ENCODE measurements around the gene MRLN.
"Not testable (repeated sequence)": the region's sequence is repeated elsewhere in the genome, so short reads cannot be mapped to it uniquely, and the experiment has no call there.

MRLN gene

DNA sequence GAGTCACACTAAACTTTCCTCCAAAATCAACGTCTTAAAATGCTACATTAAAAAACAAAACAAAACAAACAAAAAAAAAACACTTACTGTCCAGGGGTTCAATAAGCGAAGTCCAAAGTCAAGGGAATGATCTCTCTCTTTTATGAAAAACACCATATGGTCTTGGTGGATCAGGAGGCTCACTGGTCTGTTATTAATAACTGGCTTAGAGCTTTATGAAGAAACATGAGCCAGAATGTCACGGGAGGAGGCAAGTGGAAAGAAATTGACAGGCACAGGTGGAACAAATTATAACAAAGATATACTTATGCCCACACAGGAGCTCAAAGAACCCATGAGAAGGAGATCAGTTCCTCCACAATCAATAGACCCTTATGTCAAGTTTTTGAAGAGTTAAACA, at the start of gene MRLN:
Gene MRLN, minus strand, starts transcription at position 189 of the 400 bp plus-strand sequence.
- no peak for DNase-seq (ENCODE audit: low read depth)

GRCh38 chr10:59801171-59801570, 47.9 kb upstream of the MRLN start:
- no peak for DNase-seq (ENCODE audit: low read depth)

- no peak for DNase-seq (ENCODE audit: low read depth)
Measured at GRCh38 chr10:59799421-59799820, 46.2 kb upstream of the MRLN start.

- no peak for DNase-seq (ENCODE audit: low read depth)
Measured at GRCh38 chr10:59793919-59794318, 40.7 kb upstream of the MRLN start.

DNA sequence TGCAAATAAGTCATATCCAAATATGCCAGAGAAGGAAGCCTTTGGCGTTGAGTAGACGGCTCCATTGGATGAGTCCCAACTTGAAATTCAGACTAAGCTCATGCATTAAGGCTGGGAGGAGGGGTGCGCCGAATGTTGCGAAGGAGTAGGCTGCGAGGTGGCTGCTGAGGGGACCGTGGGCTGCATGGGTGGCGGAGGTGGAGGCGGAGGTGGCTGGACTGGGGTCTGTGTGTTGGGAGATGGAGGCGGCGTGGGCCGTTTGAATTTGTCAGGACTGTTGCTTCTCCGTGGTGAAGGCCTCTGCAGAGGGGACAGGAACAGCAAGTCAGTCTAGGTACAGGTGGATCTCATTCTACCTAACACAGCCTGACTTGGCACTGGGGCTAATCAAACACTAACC, 39.6 kb upstream of the MRLN start:
- DNase-seq (ENCODE audit: low read depth) = no peak

DNA sequence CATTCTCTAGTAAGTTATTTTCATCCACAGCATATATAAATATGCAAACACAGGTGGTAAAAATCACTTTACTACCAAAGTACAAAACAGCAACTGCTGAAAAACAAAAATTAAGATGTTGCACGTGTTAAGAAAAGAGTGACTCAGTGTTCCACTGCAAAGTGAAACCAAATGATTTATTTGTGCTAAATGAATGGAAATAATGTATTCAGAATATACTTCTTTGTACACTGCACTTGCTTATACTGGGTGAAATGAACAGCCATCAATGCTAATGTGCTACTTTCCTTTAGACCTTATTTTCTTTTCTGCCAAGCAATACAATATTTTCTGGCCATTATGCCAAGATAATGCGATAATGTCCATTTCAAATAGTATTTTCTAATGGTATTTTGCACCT, 38.3 kb upstream of the MRLN start:
- DNase-seq (ENCODE audit: low read depth) = no peak

DNA sequence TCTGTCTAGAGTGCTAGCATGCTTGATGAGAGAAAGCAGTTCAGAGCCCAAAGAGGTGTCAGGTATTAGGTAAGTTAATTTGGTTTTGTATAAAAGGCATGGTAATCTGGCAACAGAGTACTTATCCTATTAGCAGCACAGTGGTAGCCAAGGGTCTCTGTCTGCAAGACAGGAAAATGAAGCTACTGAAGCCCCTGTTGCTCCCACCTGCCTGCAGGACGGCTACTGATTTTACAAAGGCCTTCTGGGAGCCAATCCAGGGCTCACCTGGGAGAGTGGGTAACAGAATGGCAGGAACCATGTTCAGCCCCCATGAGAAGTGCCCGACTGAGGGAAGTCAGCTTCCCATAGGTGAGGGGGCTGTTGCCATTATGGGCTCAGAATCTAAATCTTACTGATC, 36.8 kb upstream of the MRLN start:
- DNase-seq (ENCODE audit: low read depth) = not testable (repeated sequence)

GRCh38 chr10:59788914-59789313, 35.7 kb upstream of the MRLN start:
- not testable (repeated sequence) for DNase-seq (ENCODE audit: low read depth)

DNA sequence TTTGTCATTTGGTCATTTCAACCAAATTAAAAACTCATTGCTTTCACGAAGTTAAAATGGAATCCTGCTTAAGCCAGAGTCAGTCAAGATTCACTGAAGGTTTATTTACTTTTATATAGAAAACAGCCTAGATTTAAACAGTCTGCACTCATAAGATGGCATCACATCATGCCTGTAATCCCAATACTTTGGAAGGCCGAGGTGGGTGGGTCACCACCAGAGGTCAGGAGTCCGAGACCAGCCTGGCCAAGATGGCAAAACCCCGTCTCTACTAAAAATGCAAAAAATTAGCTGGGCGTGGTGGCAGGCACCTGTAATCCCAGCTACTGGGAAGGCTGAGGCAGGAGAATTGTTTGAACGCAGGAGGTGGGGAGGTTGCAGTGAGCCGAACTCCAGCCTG, 33.8 kb upstream of the MRLN start:
- DNase-seq (ENCODE audit: low read depth) = not testable (repeated sequence)

DNA sequence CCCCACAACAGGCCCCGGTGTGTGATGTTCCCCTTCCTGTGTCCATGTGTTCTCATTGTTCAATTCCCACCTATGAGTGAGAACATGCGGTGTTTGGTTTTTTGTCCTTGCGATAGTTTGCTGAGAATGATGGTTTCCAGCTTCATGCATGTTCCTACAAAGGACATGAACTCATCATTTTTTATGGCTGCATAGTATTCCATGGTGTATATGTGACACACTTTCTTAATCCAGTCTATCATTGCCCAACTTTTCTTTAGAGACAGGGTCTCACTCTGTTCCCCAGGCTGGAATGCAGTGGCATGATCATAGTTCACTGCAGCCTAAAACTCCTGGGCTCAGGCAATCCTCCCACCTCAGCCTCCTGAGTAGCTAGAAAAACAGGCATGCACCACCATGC, 32.2 kb upstream of the MRLN start:
- not testable (repeated sequence) for DNase-seq (ENCODE audit: low read depth)

DNA sequence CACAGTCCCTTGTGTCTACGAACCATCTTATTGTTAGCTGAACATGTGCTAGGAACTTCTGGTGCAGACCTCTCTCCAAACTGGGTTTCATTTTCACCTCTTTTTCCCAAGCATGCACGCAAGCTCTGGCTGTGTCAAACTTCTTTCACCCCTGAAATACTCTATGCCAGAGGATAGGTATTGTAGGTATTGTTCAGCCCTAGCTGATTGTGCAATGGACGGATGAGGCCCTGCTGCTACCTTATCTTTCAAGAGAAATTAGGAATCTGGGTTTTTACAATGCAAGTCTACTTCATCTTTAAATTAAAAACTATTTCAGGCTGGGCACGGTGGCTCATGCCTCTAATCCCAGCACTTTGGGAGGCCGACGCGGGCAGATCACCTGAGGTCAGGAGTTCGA, 28.3 kb upstream of the MRLN start:
- DNase-seq (ENCODE audit: low read depth) = no peak

- DNase-seq (ENCODE audit: low read depth) = no peak
Measured at GRCh38 chr10:59779756-59780533, 26.7 kb upstream of the MRLN start.

GRCh38 chr10:59774451-59774850, 21.2 kb upstream of the MRLN start:
- no peak for DNase-seq (ENCODE audit: low read depth)

DNA sequence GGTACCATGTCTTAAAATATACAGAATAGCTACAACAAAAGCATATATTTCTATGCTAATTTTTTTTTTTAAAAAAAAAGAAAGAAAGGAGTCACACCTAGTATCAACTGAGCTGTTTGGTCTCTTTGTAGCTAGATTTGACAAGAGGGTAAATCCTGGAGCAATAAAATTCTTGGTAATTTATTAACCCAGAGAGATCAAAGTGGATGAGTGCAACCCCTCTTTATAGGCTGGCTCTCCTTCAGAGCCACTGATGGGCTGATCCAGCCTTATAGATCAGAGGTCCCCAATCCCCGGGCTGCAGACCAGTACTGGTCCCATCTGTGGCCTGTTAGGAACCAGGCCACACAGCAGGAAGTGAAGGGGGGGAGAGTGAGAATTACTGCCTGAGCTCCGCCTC, 19.8 kb upstream of the MRLN start:
- DNase-seq (ENCODE audit: low read depth) = no peak

DNA sequence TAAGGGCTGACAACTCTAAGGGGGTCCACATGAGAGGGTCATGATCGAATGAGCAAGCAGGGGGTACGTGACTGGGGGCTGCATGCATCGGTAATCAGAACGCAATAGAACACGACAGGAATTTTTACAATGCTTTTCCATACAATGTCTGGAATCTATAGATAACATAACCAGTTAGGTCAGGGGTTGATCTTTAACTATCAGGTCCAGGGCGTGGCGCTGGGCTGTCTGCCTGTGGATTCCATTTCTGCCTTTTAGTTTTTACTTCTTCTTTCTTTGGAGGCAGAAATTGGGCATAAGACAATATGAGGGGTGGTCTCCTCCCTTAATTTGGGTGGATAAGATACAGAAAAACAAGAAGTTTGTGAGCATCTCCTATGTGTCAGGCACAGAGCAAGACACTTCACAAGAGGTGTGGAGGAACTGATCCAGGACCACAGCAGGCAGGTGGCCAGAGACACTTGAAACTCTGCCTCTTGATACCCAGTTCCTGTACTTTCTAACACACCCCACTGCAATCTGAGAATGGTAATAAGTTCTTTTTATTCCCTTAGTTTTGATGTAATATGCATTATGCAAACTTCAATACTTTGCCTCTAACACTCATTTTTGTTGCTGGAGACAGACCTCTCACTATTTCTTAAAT, 18.0 kb upstream of the MRLN start:
- no peak for DNase-seq (ENCODE audit: low read depth)

DNA sequence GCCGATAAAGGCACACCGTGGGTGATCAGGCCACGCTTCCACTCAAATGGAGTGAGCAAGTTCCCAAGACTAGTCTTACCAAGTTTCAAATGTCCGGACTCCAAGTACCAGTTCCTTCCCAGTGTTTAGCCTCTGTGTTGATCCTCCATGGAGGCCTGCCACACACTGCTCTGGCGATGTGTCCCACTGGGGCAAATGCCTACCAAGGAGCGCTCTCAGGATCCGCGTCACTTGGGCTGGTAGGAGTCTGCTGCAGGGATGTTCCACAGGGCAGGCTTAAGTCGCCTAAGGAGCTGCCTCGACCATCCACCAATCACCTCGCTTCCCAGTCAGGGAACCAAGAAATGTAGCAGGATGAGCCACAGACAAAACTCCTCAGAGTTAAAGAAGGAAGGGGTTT, 17.4 kb upstream of the MRLN start:
- no peak for DNase-seq (ENCODE audit: low read depth)

DNA sequence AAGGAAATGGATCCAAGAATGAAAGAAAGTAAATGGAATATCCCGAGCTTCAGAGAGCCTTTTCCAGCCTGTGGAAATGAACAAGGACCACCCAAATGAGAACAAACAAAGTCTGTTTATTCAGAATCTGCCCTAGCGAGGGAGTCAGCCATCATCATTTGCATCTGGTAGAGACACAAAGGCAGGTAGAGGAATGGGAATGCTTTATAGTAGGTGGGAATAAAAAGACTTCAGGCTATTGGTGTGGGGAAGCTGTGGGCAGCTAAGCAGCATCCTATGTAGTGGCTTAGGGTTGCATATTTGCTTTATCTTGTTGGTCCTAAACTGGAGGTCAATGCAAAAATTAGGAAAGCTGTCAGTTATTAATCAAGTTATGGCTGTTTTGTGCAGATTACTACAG, 9.2 kb upstream of the MRLN start:
- DNase-seq (ENCODE audit: low read depth) = no peak

- DNase-seq (ENCODE audit: low read depth) = no peak
Measured at GRCh38 chr10:59757966-59758365, 4.7 kb upstream of the MRLN start.

DNA sequence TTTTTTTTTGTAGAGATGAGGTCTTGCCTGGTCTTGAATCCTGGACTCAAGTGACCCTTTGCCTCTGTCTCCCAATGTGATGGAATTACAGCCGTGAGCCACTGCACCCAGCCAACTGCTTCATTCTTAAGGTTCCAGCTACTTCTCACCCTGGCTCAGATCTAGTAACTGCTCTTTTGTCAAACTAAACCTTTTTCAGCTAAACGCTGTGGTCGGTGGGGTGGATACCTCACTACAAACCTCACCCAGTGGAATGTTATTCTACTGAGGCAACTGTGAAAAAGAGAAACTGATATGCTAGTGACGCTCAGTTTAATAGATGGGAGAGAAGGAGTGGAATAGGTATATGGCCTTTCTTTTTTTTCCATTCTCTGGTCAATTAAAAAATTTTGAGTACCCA, 1.7 kb upstream of the MRLN start:
- DNase-seq (ENCODE audit: low read depth) = no peak

- DNase-seq (ENCODE audit: low read depth) = no peak
Measured at GRCh38 chr10:59752278-59752940, 846 bp downstream of the MRLN start.

DNA sequence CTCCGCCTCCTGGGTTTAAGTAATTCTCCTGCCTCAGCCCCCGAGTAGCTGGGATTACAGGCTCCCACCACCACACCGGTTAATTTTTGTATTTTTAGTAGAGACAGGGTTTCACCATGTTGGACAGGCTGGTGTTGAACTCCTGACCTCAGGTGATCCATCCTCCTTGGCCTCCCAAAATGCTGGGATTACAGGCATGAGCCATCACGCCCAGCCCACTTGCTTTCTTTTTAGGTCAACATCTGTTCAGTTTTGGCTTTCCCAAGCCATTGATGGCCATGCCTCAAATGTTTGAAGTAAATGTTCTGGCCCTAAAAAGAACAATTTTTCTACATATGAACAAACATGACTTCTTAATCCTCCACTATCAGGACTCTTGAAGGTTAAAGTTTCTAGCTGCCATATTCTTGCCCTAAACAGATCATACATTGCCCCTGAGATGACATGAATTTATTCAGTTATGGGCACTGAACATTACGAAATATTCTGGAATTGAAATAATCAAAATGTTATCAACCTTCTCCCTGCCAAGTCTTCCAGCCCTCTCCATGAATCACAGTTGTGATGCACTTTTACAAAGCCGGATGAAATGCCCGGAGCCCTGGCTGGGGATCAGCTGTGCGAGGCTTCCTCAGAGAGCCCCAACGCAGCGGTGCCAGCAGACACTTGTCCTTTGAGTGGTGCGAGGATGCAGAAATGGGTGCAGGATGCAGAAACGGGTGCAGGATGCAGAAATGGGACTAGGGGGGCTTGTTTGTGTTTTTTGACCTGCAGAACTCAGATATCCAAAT, 2.9 kb downstream of the MRLN start:
- no peak for DNase-seq (ENCODE audit: low read depth)

- DNase-seq (ENCODE audit: low read depth) = no peak
Measured at GRCh38 chr10:59748834-59749233, 4.4 kb downstream of the MRLN start.

Data from stimulated activated CD8-positive, alpha-beta memory T cell treated with anti-CD3 and anti-CD28 coated beads, Interleukin-15, amount 100 ng/mL, for 1 hour (primary cell).